Measurements from ENCODE around the gene TRAPPC12.

TRAPPC12 gene

GRCh38 chr2:3465844-3466481 is 86.5 kb downstream of the TRAPPC12 start:
- no peak for TF ChIP-seq CTCF (conservative IDR thresholded peaks at IDR 0.05; ENCODE audit: control insufficient read depth, insufficient read depth, low read depth, low read length)
- no peak overlapping the region for H3K4me3 ChIP-seq (ENCODE audit: control insufficient read depth, low read depth, low read length)
- DNase-seq (ENCODE audit: low read depth): peak; percentile 97

- no peak for DNase-seq (ENCODE audit: low read depth)
- TF ChIP-seq CTCF (conservative IDR thresholded peaks at IDR 0.05; ENCODE audit: control insufficient read depth, insufficient read depth, low read depth, low read length): no peak
- H3K4me3 ChIP-seq (ENCODE audit: control insufficient read depth, low read depth, low read length): no peak overlapping the region
These were observed 87.0 kb downstream of the TRAPPC12 start for GRCh38 chr2:3466482-3466863.

GRCh38 chr2:3466966-3467365 is 87.5 kb downstream of the TRAPPC12 start:
- no peak overlapping the region for H3K4me3 ChIP-seq (ENCODE audit: control insufficient read depth, low read depth, low read length)
- DNase-seq (ENCODE audit: low read depth): no peak
- TF ChIP-seq CTCF (conservative IDR thresholded peaks at IDR 0.05; ENCODE audit: control insufficient read depth, insufficient read depth, low read depth, low read length): no peak

GRCh38 chr2:3467654-3468053 is 88.2 kb downstream of the TRAPPC12 start:
- TF ChIP-seq CTCF (conservative IDR thresholded peaks at IDR 0.05; ENCODE audit: control insufficient read depth, insufficient read depth, low read depth, low read length): no peak
- no peak overlapping the region for H3K4me3 ChIP-seq (ENCODE audit: control insufficient read depth, low read depth, low read length)
- no peak for DNase-seq (ENCODE audit: low read depth)

GRCh38 chr2:3468296-3468988 is 88.9 kb downstream of the TRAPPC12 start:
- H3K4me3 ChIP-seq (ENCODE audit: control insufficient read depth, low read depth, low read length): no peak overlapping the region
- no peak for DNase-seq (ENCODE audit: low read depth)
- TF ChIP-seq CTCF (conservative IDR thresholded peaks at IDR 0.05; ENCODE audit: control insufficient read depth, insufficient read depth, low read depth, low read length): no peak

GRCh38 chr2:3469486-3469885 is 90.0 kb downstream of the TRAPPC12 start:
- DNase-seq (ENCODE audit: low read depth): no peak
- H3K4me3 ChIP-seq (ENCODE audit: control insufficient read depth, low read depth, low read length): no peak overlapping the region
- no peak for TF ChIP-seq CTCF (conservative IDR thresholded peaks at IDR 0.05; ENCODE audit: control insufficient read depth, insufficient read depth, low read depth, low read length)

Data from fibroblast of mammary gland (primary cell).